DND-41 (cell line): Measurements from ENCODE around the gene SCYL2.
"Not testable (repeated sequence)": the region's sequence is repeated elsewhere in the genome, so short reads cannot be mapped to it uniquely, and the experiment has no call there.

Source experiments
- ATAC-seq: fragments of 200-7000 bp; cut with Tn5 transposase; 3 replicates; pipeline ENCODE4 v1.9.1; 2021; ENCODE audit warnings: low read depth; ENCODE audit not compliant: insufficient read depth
- DNase-seq: peaks from one replicate; pipeline ENCODE4 v3.0.0-alpha.2; 2020
- H2AFZ ChIP-seq: 2 replicates; pipeline ENCODE4 v1.6.0; 2012; ENCODE audit warnings: low read depth, low read length
- H3K27ac ChIP-seq: 2 replicates; pipeline ENCODE4 v1.5.1; 2012; ENCODE audit warnings: low read length, inconsistent platforms
- H3K27me3 ChIP-seq: fragments of 200-600 bp; sonication (generic); 2 replicates; pipeline ENCODE4 v1.6.0; 2012; ENCODE audit warnings: low read length, mild to moderate bottlenecking, inconsistent platforms; ENCODE audit not compliant: insufficient read depth, poor library complexity
- H3K36me3 ChIP-seq: 2 replicates; pipeline ENCODE4 v1.5.1; 2012; ENCODE audit warnings: low read length, inconsistent platforms; ENCODE audit not compliant: insufficient read depth
- H3K4me1 ChIP-seq: 2 replicates; pipeline ENCODE4 v1.5.1; 2012; ENCODE audit warnings: mild to moderate bottlenecking, low read length; ENCODE audit not compliant: insufficient read depth
- H3K4me2 ChIP-seq: 2 replicates; pipeline ENCODE4 v1.6.0; 2012; ENCODE audit warnings: mild to moderate bottlenecking, moderate library complexity, low read length, inconsistent platforms; ENCODE audit not compliant: insufficient read depth
- H3K4me3 ChIP-seq, 2 experiments: fragments of 200-600 bp in 1 of 2; shearing (Covaris generic) in 1 of 2; 2 replicates each; pipeline ENCODE4 v1.5.1; 2012 to 2016; ENCODE audit warnings: inconsistent platforms in 2 of 2, low read length in 2 of 2, mild to moderate bottlenecking in 2 of 2, low read depth in 1 of 2, moderate library complexity in 1 of 2
- H3K79me2 ChIP-seq: 2 replicates; pipeline ENCODE4 v1.6.0; 2012; ENCODE audit warnings: low read length, inconsistent platforms; ENCODE audit not compliant: insufficient read depth
- H3K9ac ChIP-seq: 2 replicates; pipeline ENCODE4 v1.6.0; 2012; ENCODE audit warnings: low read depth, mild to moderate bottlenecking, inconsistent platforms, low read length, moderate library complexity
- H3K9me3 ChIP-seq: 2 replicates; pipeline ENCODE4 v1.5.1; 2012; ENCODE audit warnings: low read length, moderate library complexity, mild to moderate bottlenecking, inconsistent platforms; ENCODE audit not compliant: insufficient read depth, severe bottlenecking
- H4K20me1 ChIP-seq: 2 replicates; pipeline ENCODE4 v1.6.0; 2012; ENCODE audit warnings: low read length; ENCODE audit not compliant: insufficient read depth
- CTCF ChIP-seq: IDR thresholded peaks from 2 replicates; pipeline ENCODE4 v1.5.1; 2012; ENCODE audit warnings: borderline replicate concordance, low read length, moderate library complexity, mild to moderate bottlenecking; ENCODE audit not compliant: poor library complexity, severe bottlenecking; ENCODE audit errors: extremely low read depth
- EZH2 ChIP-seq: IDR thresholded peaks from 3 replicates; pipeline ENCODE4 v1.6.1; 2012; ENCODE audit warnings: borderline replicate concordance, low read depth, mild to moderate bottlenecking, moderate library complexity, low read length, inconsistent platforms; ENCODE audit not compliant: severe bottlenecking

The SCYL2 gene

GRCh38 chr12:100258127-100258526, 8.8 kb upstream of the SCYL2 start:
- H3K27me3 ChIP-seq: no peaks in the 10 kb centered on the region
- H3K79me2 ChIP-seq: no peaks in the 10 kb centered on the region
- no peak overlapping the region for H3K4me2 ChIP-seq
- H3K9ac ChIP-seq: no peak overlapping the region
- DNase-seq (no peak), ATAC-seq (no peak)
- no peaks in the 10 kb centered on the region for H3K4me1 ChIP-seq
- H4K20me1 ChIP-seq: no peaks in the 10 kb centered on the region
- no peaks in the 10 kb centered on the region for H3K36me3 ChIP-seq
- H3K4me3 ChIP-seq: no peak overlapping the region
- no peak overlapping the region for H2AFZ ChIP-seq
- TF ChIP-seq EZH2: no peak
- TF ChIP-seq CTCF: no peak
- no peaks in the 10 kb centered on the region for H3K9me3 ChIP-seq
- no peak overlapping the region for H3K27ac ChIP-seq

GRCh38 chr12:100263131-100263530, 3.8 kb upstream of the SCYL2 start:
- DNase-seq (no peak), ATAC-seq (no peak)
- Histone ChIP-seq H3K79me2 (peaks cover 10% of the 10 kb centered on the region), H3K27me3 (no peaks in the 10 kb centered on the region), H3K9ac (no peak overlapping the region), H3K4me3 (no peak overlapping the region), H3K4me1 (peaks cover 10% of the 10 kb centered on the region), H3K9me3 (no peaks in the 10 kb centered on the region), H2AFZ (no peak overlapping the region), H3K36me3 (no peaks in the 10 kb centered on the region; the same call in 1 of the 2 replicates), H3K4me2 (no peak overlapping the region), H4K20me1 (no peaks in the 10 kb centered on the region), H3K27ac (no peak overlapping the region)
- no peak for TF ChIP-seq EZH2
- no peak for TF ChIP-seq CTCF

GRCh38 chr12:100265107-100265506, 1.9 kb upstream of the SCYL2 start:
- not testable (repeated sequence) for ATAC-seq, DNase-seq, H3K9ac ChIP-seq

GRCh38 chr12:100265732-100266584, 1.0 kb upstream of the SCYL2 start:
- H3K27me3 ChIP-seq: no peaks in the 10 kb centered on the region
- peak overlapping the region; percentile 79 to 90 for H3K4me3 ChIP-seq
- DNase-seq: no peak
- peaks cover 5% of the 10 kb centered on the region; the same call in 1 of the 2 replicates for H4K20me1 ChIP-seq
- H3K9ac ChIP-seq: peak overlapping the region; percentile 86
- H3K27ac ChIP-seq: peak overlapping the region; percentile 94
- ATAC-seq: no peak; the same call in 2 of the 3 replicates
- no peaks in the 10 kb centered on the region; the same call in 1 of the 2 replicates for H3K36me3 ChIP-seq
- TF ChIP-seq EZH2 (no peak), CTCF (no peak)
- H3K4me1 ChIP-seq: peaks cover 32% of the 10 kb centered on the region
- H3K9me3 ChIP-seq: no peaks in the 10 kb centered on the region
- H2AFZ ChIP-seq: peak overlapping the region; percentile 93
- peak overlapping the region; percentile 74 for H3K4me2 ChIP-seq
- H3K79me2 ChIP-seq: peaks cover 36% of the 10 kb centered on the region

More at GRCh38 chr12:100265107-100265506, 1.9 kb upstream of the SCYL2 start:
- not testable (repeated sequence) for H2AFZ ChIP-seq, H3K4me3 ChIP-seq, H3K27me3 ChIP-seq, H4K20me1 ChIP-seq, H3K9me3 ChIP-seq, H3K36me3 ChIP-seq, H3K4me2 ChIP-seq, H3K27ac ChIP-seq
- Histone ChIP-seq H3K79me2 (peaks cover 28% of the 10 kb centered on the region), H3K4me1 (peaks cover 29% of the 10 kb centered on the region)
